HG03457 (cell line): ENCODE measurements around the gene RPS21.
"Not testable (repeated sequence)": the region's sequence is repeated elsewhere in the genome, so short reads cannot be mapped to it uniquely, and the experiment has no call there.

Experiments
- ATAC-seq: cut with Tn5 transposase; IDR thresholded peaks from one replicate; pipeline ENCODE4 v1.9.1; 2021; ENCODE audit warnings: moderate number of reproducible peaks; ENCODE audit not compliant: unreplicated experiment

The RPS21 gene

DNA sequence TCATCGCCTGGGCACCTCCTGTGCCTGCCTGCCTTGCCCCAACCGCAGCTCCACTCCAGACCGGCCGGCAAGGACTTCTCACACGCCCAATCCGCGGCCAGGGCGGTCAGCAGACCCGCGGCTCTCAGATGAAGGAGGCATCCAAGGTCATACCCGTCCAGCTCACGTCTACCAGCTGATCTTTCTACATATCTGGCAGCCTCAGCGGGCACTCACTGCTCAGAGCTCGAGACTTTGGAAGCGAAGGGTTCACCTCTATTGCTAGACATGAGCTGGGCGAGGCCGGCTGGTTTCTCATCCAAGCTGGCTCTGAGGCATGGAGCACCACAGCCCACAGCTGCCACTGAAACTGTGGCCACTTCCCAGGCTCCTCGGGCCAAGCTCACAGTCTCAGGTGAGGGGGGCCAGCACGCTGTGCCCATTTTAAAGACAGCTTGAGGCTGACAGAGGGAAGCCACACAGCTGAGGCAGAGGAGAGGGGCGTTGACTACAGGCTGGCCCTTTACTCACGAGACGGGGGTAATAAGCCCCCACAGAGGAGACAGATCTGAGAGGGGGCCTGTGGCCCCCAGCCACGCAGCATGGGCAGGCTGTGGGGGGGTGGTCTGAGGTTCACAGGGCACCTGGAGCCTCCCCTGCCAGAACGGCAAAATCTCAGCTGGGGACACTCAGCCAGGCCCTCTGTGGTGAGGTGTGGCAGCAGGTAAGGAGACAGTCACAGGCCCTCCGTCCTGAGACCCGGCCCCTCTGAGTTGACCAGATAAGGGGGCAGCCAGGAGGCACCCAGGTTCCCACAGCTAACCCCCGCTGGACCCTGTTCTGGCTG lies 21.8 kb upstream of the RPS21 start:
- no peak for ATAC-seq

DNA sequence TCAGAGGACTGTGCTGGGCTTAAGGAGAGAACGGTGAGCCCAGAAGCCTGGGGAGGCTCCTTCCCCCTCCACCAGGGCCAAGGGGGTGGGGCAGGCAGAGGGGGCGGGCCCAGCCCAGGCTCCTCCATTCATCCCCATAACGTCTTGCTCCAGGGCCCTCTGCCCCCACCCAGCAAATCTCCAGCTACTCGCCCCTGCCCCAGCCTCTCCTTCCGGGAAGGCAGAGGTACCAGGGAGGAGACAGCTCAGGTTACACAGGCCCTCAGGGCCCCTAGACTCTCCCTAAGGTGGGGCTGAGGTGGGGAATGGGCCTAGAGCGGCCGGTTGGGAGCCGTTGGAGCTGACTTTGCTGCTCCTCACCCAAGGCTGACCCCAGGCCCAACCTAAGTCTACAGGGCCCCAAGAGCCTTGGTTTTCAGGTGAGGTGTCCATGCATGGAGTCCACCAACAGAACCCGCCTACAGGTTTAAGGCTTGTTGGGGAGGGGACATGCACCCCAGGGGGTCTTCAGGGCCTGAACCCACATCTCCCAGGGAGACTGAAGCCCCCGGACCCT lies 21.0 kb upstream of the RPS21 start:
- no peak for ATAC-seq

DNA sequence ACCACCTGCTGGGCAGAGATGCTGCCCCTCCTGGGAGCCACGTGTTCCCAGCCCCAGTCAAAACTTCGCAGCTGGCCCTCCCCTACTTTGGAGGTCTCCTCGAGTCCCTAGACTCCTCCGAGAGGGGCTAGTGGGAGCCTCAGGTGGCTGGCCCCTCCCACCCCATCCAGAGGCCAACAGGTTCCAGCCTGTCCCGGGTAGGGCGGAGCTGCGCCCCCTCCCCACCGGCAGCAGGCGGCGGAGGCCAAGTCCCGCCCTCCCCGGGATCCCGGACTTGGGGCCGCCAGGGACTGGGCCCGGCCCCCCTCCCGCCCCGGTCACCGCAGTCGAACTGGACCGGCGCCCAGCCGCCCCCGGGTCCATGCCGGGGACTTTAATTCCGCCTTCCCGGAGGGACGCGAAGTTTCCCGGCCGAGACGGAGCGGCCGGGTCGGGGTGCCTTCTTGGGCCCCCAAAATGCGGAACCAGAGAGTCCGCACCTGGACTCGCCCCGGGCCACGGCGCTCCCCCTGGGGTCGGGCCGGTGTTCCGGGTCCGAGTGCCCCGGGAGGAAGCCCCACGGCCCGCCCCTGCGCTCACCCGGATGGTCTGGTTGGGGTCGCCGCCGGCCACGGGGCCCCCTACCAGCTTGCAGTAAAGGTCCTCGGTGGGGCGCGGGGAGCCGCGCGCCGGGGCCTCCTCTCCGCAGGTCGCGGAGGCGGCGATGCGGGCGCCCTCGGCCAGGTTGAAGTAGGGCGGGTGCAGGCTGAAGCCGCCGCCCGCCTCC lies 20.4 kb upstream of the RPS21 start:
- no peak for ATAC-seq

DNA sequence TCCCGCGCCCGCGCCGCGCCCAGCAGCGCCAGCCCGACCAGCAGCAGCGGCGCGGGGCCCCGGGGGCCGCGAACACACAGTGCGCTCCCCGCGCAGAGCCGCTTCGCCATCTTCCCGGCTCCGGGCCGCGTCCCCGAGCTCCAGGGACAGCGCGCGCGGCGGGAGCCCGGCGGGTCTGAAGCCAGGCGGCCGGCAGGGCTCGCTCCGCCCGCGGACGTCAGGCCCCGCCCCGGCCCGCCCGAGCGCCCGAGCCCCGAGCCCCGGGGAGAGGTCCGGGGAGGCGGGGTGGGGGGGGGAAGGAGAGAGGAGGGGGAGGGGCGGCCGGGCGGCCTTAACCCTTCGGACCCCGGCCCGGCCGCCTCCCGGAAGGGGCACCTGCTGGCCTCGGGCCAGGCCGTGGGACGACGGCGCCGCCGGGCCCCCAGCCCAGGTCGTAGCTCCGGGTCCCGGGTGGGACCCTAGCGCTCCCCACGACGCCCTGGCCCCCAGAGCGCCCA lies 19.7 kb upstream of the RPS21 start, which contains the start of gene LAMA5:
TSS of gene LAMA5 (minus strand) at position 177 of the 497 bp plus-strand sequence. CDS start at position 110, 67 bp downstream.
- no peak for ATAC-seq

DNA sequence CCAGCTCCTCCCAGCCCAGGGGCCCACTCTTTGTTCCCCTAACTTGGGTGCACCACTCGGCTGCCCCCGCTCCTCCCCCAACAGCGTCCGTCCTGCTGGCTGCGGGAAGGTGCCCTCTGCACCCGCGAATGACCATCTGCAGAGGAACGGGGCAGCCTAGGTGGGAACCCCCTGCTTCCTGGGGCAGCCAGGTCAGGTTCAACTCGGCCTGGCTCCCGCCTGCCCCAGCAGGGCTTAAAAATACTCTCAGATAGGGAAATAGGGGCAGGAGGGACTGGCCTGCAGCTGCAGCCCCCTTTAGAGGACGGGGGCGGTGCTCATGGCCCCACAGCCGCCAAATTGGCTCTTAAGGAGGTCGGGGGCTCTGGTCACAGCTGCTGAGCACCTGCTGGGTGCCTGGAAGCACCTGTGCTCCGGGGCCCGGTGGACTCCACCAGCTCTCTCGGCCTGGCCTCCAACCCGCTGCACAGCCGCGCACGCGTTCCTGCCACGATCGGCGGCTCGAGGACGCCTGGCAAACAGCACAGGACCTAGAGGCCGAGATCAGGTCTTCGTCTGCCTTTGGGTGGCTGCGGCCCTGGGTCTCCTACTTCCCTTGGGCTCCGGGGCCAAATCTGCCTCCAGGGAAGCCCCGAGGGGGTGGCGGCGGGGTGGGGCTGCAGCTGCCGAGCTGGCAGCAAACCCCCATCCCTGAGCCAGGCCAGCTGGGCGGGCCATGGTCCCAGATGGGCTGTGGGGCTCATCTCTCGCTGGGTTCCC lies 19.1 kb upstream of the RPS21 start:
- ATAC-seq = no peak

DNA sequence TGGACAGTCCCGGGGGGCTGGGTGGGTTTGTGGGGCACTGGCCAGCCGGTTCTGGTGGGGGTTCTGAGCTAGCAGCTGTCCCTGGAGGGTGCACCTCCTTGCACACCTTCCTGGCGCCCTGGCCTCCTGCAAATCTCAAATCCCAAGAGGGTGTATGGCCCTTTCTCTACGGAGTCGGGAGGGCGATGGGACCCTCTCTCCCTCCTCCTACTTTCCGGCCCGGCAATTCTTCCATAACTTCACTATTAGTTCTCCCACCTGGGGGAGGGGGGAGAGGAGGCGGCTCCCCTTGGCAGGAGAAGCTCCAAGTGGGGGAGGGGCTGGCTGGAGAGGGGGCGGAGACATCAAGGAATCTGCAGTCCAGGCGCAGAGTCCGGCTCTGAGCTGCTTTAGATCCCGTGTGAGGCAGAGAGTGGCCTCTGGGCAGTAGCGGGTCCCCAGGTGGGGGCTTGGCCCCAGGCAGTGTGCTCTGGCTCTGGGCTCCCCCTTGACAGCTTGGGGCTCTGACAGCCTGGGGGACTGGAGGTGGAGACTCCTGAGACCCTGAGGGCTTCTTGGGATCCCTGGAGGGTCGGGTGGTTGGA lies 18.4 kb upstream of the RPS21 start:
- ATAC-seq = no peak

DNA sequence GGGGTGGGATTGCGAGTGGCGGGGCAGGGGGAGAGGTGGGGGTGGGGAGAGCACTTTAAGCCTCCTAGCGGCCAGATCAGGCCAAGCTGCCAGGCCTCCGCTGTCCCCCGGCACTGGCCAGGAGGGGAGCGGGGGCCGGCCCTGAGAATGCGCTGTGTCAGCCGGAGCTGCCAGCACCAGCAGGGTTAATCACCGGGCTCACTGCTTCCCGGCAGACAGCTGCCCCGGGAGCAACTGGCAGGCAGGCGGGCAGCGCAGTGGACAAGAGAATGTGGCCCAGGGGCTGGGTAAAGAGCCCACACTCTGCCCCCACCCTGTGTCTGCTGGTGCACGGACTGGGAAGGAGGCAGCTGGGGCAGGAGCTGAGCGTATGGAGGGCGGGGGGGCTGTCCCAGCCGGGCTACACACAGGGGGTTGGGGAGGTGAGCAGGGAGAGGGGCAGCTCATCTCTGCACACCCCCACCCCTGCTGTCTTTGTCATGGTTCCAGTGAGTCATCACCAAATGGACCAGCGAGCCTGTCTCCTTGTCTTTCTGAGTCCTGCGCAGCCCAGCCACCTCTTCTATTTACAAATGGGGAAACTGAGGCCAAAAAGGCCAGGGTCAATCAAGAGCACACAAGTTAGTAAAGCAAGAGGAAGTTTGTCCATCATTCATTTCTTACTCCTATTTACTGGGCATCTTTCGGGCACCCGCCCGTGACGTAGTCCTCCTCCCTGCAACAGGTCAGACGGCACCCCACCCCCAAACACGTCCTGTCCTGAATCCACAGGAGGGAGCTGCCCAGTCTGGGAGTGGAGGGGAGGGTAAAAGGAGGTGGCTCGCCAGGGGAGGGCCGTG lies 17.7 kb upstream of the RPS21 start:
- ATAC-seq = no peak

DNA sequence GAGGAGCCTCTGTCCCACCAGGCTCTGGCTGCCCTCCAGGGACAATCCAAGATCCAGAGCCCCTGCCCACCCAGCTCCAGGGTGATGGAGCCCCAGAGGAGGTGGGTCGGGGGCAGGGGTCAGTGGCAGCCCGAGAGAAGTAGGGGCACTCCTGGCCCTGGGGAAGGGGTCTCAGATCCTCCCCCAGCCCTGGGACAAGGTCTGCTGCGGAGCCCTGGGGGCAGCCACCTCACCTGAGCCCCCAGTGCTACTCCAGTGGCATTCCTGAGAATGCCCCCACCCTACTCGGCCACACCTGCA lies 17.1 kb upstream of the RPS21 start:
- ATAC-seq = no peak

DNA sequence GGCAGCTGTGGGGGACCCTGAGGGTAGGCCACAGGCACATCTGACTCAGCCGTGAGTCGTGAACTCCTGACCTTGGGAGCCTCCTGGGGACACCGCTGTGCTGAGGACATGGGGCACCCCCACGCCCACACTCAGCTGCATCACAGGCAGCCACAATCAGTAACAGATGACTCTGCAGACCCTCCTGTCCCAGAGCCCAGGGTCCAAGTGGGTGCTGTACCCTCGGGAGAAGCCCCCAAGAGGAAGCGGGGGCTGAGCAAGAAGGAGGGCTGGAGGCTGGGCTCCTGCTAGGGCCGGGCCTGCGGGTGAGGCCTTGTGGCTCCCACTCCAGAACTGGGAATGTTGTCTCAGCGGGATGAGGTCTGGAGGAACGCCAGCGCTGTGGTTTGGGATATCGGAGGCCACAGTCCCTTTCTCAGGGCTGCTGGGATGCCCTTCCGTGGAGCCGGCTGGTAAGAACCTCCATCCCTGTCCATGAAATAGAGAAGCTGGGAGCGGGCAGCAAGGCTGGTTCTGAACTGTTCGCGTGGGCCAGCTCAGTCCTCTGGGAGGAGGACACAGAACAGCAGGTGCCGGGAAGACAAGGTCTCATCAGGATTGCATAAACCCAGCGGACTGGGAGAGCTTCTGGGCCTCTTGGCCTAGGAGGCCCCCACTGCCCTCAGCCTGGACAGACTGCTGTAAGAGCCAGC lies 16.6 kb upstream of the RPS21 start:
- no peak for ATAC-seq

DNA sequence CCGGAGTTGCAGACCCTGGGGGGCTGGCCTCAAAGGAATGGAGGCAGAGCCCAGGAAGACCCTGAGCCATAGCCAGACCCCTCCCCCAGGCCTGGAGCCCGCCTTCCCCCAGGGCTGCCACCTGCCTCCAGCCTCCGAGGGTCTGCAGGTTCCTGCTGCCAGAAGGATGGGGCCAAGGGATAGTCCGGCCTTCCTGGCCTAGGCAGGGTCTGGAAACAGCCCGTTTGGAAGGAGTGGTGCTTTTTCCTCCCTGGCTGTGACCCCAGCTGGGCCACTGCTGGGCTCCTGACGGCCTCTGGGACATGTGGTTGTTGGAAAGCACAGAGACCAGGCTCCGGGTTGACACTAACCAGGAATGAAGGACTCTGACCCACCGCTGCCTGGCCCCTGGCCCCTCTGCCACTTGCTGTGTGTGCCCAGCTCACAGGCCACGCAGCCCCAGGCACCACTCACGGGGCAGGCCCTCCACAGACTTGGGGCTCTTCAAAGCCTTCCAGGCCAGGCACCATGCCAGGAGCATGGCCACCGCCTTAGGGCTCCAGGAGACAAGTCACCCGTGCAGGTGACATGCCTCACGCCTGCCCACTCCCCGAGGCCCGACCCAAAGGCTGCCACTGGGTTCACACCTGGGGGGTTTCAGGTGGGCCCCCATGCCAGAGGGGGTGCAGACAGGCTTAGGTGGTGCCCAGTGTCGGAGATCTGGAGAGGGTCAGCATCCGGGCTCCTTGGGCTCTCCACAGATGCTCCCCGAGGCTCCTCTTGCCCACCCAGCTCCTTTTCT lies 15.9 kb upstream of the RPS21 start:
- no peak for ATAC-seq

DNA sequence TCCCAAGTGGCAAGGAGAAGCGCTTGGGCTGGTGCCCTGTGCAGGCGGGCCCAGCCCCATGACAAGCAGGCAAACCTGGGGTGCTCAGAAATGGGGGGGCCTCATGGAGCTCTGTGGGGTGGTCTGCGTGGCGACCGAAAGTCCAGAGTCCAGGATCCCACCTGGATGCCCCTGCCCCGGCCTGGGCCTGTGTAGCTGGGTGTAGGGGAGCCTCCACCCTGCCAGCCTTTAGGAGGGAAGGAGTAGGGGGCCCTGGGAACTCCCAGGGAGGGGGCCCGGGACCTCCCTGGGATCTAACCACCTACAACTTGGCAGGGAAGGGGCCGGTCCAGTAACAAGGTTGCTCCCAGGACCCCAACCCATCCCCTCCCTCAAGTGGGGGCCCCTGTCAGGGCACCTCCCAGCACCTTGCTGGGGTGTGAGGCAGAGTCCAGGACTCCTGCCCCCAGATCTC lies 15.3 kb upstream of the RPS21 start:
- no peak for ATAC-seq

DNA sequence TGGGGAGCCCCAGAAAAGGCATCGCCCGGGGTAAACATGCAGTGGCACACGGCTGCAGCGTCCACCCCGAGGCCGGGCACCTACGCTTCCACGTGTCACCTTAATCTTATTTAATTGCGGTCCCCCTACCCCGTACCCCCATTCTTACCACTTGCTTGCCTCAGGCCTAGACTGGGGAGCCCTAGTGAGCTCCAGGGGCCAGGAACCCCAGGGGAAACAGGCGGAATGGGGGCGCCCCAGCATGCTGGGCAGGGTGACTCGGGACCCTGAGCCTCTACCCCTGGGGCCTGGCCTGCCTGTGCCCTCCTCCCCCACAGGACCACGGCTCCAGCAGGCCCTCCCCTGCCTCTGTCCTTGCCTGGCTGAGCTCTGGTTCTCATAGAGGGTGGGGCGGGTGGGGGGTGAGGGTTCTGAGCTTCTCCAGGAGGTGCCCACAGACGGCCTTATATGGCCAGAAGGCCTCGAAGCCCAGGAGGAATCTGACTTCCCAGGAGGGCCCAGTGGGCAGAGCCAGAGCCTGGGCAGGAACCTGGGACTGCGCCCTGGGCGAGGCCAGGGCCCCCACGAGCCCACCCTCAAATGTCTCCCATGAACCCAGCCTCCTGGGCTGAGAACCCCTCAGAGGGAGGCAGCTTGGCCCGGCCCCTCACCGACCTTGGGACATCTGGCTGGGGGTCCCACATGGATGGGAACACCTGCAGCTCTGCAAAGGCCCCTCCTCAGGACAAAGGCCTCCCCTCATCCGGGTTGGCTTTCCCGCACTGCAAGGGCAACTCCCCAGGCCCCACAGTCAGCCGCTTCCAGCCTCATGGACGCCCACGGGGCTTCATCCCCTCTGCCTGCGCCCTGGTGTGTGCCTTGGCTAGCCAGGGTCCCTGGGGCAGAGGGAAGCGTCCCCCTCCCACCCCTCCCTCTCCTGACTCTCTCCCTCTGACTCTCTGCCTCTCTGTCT lies 14.6 kb upstream of the RPS21 start:
- no peak for ATAC-seq

DNA sequence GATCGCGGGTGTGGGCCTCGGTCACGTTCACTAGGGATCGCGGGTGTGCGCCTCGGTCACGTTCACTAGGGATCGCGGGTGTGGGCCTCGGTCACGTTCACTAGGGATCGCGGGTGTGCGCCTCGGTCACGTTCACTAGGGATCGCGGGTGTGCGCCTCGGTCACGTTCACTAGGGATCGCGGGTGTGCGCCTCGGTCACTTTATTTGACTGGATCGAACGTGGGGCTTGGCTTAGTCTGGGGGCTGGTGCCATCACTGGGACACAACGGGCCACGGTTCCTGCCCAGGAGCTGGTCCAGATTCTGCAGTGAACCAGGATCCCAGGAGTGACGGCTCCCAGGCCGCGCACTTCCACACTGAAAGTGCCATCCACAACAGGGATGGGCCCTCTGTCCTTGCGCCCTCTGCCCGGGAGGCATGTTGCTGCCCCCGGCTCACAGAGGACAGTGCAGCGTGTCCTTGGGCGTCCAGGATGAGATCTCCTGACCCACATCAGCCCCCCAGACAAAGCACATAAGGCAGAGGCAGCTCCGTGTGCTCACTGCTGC lies 13.2 kb upstream of the RPS21 start:
- ATAC-seq = not testable (repeated sequence)

DNA sequence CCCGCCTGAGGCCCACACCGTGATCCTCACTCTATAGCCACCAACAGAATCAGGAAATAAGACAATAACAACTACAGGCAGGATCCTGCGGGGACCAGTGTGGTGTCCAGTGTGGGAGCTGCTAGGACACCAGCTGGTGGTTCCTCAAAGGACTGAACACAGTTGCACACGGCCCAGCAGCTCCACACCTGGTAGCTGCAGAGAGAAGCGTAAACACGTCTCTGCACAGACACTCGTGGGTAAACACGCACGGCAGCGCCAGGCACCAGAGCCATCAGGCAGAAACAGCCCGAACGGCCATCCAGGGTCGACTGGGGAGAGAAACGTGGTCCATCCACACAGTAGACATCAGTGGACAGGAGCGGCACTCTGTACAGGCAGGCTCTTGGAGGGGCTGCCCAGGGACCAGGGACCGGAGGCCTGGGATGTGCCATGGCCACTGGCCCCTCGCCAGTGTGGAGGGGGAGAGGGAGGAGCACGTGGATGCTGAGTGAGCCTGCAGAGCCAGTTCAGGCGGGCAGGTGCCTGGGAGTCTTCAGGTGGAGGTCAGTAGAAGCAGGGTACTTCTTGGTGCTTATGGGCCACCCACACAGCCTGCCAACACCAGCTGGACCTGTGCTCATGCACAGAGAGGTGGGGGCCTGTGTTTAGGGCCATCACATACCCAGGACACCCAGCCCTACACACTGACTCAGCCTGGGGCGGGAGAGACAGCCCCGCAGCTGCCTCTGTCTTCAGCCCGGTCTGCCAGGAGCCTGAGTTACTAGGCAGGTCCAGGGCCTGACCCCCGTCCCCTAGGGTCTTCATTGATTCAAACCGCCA lies 12.4 kb upstream of the RPS21 start:
- ATAC-seq = no peak

DNA sequence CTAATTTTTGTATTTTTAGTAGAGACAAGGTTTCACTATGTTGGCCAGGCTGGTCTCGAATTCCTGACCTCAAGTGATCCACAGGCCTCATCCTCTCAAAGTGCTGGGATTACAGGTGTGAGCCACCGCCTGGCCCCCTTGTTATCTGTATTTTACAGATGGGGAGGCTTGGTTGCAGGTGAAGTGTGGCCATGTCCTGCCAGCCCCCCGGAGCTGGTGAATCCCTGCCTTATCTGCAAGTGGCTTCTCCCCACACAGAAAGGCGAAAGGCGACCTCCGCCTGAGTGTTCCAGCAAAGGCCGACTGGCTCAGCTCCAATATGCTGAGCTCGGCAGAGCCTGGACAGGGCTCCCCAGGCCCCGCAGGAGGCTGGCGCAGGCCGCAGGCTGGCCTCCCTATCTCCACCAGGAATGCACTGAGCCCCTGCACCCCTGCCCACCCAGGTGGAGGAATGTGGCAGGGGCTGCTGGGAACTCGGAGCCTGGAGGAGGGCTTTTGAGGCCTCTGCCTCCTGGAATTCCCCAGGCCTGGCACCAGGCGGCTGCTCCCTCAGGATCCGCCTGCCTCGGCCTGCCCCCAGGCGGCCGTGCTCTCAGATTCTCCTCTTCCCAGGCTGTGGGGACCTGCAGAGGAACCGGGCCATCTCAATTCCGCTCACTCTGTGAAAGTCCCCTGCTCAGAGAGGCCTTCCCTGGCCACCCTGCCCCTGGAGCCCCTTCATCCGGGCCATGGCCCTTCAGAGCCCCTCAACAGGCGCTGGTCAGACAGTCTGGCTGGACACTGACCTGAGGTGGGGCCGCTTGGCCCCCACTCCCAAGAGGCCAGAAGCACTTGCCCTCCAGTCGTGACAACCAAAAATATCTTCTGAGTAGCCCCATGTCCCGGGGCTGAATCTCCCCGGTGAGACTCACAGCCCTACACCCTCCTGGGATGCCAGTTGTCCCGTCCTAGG lies 10.5 kb upstream of the RPS21 start:
- no peak for ATAC-seq
